Measurements from ENCODE around the gene SBK3.

The SBK3 gene

DNA sequence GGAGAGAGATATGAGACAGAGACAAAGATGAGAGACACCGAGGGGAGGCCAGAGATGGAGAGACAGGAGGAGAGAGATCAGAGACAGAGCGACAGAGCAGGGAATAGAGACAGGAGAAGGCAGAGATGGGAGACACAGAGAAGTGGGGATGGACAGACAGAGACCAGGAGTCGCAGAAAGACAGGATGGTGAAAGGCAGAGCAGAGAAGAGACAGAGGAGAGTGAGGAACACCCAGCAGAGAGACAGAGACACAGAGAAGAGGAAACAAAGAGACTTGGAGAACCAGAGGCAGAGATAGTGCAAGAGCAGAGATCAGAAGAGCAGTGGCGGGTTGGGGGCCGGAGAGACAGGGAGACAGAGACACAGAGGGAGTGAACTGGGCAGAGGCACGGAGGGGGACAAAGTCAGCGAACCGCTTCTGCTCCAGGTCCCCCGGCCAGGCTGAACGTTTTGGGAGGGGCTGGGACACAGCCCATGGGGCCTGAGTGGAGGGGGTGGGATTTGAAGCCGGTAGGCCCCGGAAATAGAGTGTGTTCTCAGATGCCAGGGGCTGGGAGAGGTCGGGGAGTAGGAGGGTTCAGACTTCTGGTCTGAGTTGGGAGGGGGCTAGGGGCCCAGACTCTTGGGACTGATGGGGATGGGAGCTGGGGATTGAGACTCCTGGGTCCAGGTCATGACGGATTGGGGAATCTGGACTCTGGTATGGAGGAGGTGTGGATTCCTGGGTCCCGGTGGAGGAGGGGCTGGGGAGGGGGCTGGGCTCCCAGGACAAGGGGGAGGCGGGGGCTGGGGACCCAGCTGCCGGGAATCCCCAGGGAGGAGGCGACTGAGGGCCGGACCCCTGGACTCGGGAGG is 34.7 kb upstream of the SBK3 start:
- TF ChIP-seq ZFP3 (CRISPR knock-in tag; IDR thresholded peaks at IDR 0.05) = no peak
- no peak for TF ChIP-seq ZNF565 (CRISPR knock-in tag; conservative IDR thresholded peaks at IDR 0.05; ENCODE audit: low read depth)
- no peak for TF ChIP-seq GLIS3 (CRISPR knock-in tag; IDR thresholded peaks at IDR 0.05)
- no peak for TF ChIP-seq OSR1 (CRISPR knock-in tag; IDR thresholded peaks at IDR 0.05)
- no peak for TF ChIP-seq TCF4 (CRISPR knock-in tag; IDR thresholded peaks at IDR 0.05; ENCODE audit: borderline replicate concordance)
- no peak for TF ChIP-seq CSRNP3 (CRISPR knock-in tag; IDR thresholded peaks at IDR 0.05)
- TF ChIP-seq BACH2 (CRISPR knock-in tag; IDR thresholded peaks at IDR 0.05; ENCODE audit: borderline replicate concordance) = no peak
- TF ChIP-seq RARB (CRISPR knock-in tag; IDR thresholded peaks at IDR 0.05) = no peak
- TF ChIP-seq TSHZ2 (CRISPR knock-in tag; IDR thresholded peaks at IDR 0.05) = no peak
- TF ChIP-seq CREB5 (CRISPR knock-in tag; IDR thresholded peaks at IDR 0.05; ENCODE audit: low read depth) = no peak
- no peak for TF ChIP-seq ZC3H10 (CRISPR knock-in tag; IDR thresholded peaks at IDR 0.05)
- no peak for TF ChIP-seq ESRRG (CRISPR knock-in tag; IDR thresholded peaks at IDR 0.05)
- TF ChIP-seq PPARA (CRISPR knock-in tag; IDR thresholded peaks at IDR 0.05; ENCODE audit: borderline replicate concordance) = no peak
- no peak for TF ChIP-seq PATZ1 (CRISPR knock-in tag; IDR thresholded peaks at IDR 0.05; ENCODE audit: borderline replicate concordance)
- no peak for TF ChIP-seq CSDC2 (CRISPR knock-in tag; IDR thresholded peaks at IDR 0.05)
- TF ChIP-seq ARNTL (CRISPR knock-in tag; IDR thresholded peaks at IDR 0.05; ENCODE audit: borderline replicate concordance, low read depth) = no peak
- TF ChIP-seq TOX (CRISPR knock-in tag; IDR thresholded peaks at IDR 0.05; ENCODE audit: borderline replicate concordance) = no peak
- TF ChIP-seq SNAI2 (CRISPR knock-in tag; IDR thresholded peaks at IDR 0.05) = no peak
- peak; percentile 71 for ATAC-seq

DNA sequence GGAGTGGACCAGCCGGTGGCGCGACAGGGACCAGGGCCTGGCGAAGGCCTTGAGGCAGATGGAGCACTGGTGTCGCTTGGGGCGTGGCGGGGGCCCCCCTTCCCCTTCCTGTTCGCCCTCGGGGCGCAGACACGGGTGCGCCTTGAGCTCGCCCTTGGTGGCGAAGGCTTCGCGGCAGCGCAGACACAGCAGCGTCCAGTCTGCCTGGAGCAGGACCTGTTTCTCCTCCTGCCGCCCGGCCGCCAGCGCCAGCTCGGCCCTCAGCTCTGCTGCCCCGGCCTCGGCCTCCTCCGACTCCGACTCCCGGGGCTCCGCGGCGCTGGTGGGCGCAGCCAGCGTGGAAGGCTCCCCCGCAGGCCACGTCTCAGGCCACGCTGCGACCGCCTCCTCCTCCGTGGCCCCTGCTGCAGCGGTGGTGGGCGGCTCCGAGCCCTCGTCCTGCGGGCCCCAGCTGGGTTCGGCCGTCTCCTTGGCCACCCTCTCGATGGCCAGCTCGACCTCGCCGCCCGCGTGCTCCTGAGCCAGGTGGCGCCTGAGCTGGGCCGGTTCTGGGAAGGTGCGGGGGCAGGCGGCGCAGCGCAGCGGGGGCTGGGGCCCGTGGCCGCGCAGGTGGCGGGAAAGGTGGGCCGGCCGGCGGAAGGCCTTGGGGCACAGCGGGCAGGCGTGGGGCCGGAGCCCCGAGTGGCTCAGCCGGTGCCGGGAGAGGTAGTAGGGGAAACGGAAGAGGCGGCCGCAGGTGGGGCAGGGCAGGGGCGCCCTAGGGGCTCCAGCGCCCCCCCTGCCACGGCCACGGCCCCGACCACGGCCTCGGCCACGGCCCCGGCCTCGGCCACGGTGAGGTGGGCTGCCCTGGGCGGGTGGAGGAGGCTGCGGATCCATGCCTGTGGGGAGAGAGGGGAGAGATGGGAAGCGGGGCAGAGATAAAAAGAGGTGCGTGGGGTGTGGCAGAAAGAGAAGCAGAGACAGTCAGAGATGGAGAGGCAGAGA is 33.7 kb upstream of the SBK3 start:
- no peak for ATAC-seq
- TF ChIP-seq ZFP3 (CRISPR knock-in tag; IDR thresholded peaks at IDR 0.05) (no peak), ARNTL (CRISPR knock-in tag; IDR thresholded peaks at IDR 0.05; ENCODE audit: borderline replicate concordance, low read depth) (no peak), CSDC2 (CRISPR knock-in tag; IDR thresholded peaks at IDR 0.05) (no peak), ZNF8 (CRISPR knock-in tag; IDR thresholded peaks at IDR 0.05) (no peak), PATZ1 (CRISPR knock-in tag; IDR thresholded peaks at IDR 0.05; ENCODE audit: borderline replicate concordance) (no peak), OSR1 (CRISPR knock-in tag; IDR thresholded peaks at IDR 0.05) (no peak), ZC3H10 (CRISPR knock-in tag; IDR thresholded peaks at IDR 0.05) (no peak), TSHZ2 (CRISPR knock-in tag; IDR thresholded peaks at IDR 0.05) (no peak), CSRNP3 (CRISPR knock-in tag; IDR thresholded peaks at IDR 0.05) (no peak), ZNF70 (CRISPR knock-in tag; IDR thresholded peaks at IDR 0.05) (no peak), ZNF565 (CRISPR knock-in tag; conservative IDR thresholded peaks at IDR 0.05; ENCODE audit: low read depth) (no peak), ISL1 (CRISPR knock-in tag; IDR thresholded peaks at IDR 0.05) (no peak), RARB (CRISPR knock-in tag; IDR thresholded peaks at IDR 0.05) (no peak), ESRRG (CRISPR knock-in tag; IDR thresholded peaks at IDR 0.05) (no peak)

Data from SK-N-SH treated with all-trans-retinoic acid at 6 μM for 48 hours (cell line).